HG02610 (cell line): ENCODE measurements around the gene UQCRH.
"Not testable (repeated sequence)": the region's sequence is repeated elsewhere in the genome, so short reads cannot be mapped to it uniquely, and the experiment has no call there.

Source experiments
- ATAC-seq: cut with Tn5 transposase; IDR thresholded peaks from one replicate; pipeline ENCODE4 v1.9.1; 2021; ENCODE audit warnings: mild to moderate bottlenecking, moderate library complexity; ENCODE audit not compliant: unreplicated experiment

Gene UQCRH

GRCh38 chr1:46331786-46332540, 28.5 kb downstream of the UQCRH start:
- not testable (repeated sequence) for ATAC-seq

- ATAC-seq: no peak
Measured at GRCh38 chr1:46333300-46334029, 30.0 kb downstream of the UQCRH start.

GRCh38 chr1:46334030-46334384, 30.5 kb downstream of the UQCRH start:
- no peak for ATAC-seq

GRCh38 chr1:46335081-46335480, 31.6 kb downstream of the UQCRH start:
- ATAC-seq: no peak

- ATAC-seq: not testable (repeated sequence)
Measured at GRCh38 chr1:46337409-46337808, 33.9 kb downstream of the UQCRH start.

GRCh38 chr1:46340404-46341221, 37.1 kb downstream of the UQCRH start, which contains the start of gene NSUN4:
TSS of gene NSUN4 (plus strand) at chr1:46340807. CDS start at chr1:46340827, 20 bp downstream.
- peak; percentile 74 for ATAC-seq

- ATAC-seq: no peak
Measured at GRCh38 chr1:46341222-46342083, 38.0 kb downstream of the UQCRH start.

- no peak for ATAC-seq
Measured at GRCh38 chr1:46342084-46342656, 38.7 kb downstream of the UQCRH start.

GRCh38 chr1:46342677-46343350, 39.3 kb downstream of the UQCRH start:
- no peak for ATAC-seq

GRCh38 chr1:46343351-46343695, 39.8 kb downstream of the UQCRH start:
- ATAC-seq: no peak

GRCh38 chr1:46343705-46344104, 40.2 kb downstream of the UQCRH start:
- no peak for ATAC-seq

- no peak for ATAC-seq
Measured at GRCh38 chr1:46344481-46344880, 41.0 kb downstream of the UQCRH start.

- ATAC-seq: no peak
Measured at GRCh38 chr1:46345281-46345680, 41.8 kb downstream of the UQCRH start.

GRCh38 chr1:46352363-46352762, 48.9 kb downstream of the UQCRH start:
- no peak for ATAC-seq

- ATAC-seq: not testable (repeated sequence)
Measured at GRCh38 chr1:46355920-46356319, 52.4 kb downstream of the UQCRH start.

- no peak for ATAC-seq
Measured at GRCh38 chr1:46362158-46362557, 58.7 kb downstream of the UQCRH start.

- no peak for ATAC-seq
Measured at GRCh38 chr1:46363121-46363520, 59.6 kb downstream of the UQCRH start.

GRCh38 chr1:46364612-46365011, 61.1 kb downstream of the UQCRH start:
- ATAC-seq: no peak

GRCh38 chr1:46365796-46366195, 62.3 kb downstream of the UQCRH start:
- not testable (repeated sequence) for ATAC-seq
